ENCODE measurements around the gene CLBA1.

- TF ChIP-seq, protein P1, sequence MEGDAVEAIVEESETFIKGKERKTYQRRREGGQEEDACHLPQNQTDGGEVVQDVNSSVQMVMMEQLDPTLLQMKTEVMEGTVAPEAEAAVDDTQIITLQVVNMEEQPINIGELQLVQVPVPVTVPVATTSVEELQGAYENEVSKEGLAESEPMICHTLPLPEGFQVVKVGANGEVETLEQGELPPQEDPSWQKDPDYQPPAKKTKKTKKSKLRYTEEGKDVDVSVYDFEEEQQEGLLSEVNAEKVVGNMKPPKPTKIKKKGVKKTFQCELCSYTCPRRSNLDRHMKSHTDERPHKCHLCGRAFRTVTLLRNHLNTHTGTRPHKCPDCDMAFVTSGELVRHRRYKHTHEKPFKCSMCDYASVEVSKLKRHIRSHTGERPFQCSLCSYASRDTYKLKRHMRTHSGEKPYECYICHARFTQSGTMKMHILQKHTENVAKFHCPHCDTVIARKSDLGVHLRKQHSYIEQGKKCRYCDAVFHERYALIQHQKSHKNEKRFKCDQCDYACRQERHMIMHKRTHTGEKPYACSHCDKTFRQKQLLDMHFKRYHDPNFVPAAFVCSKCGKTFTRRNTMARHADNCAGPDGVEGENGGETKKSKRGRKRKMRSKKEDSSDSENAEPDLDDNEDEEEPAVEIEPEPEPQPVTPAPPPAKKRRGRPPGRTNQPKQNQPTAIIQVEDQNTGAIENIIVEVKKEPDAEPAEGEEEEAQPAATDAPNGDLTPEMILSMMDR (conservative IDR thresholded peaks at IDR 0.05 in 1 of 2, IDR thresholded peaks at IDR 0.05 in 1 of 2; ENCODE audit: low read depth in 1 of 2, low read length in 2 of 2), result no peak
- no peak for TF ChIP-seq EZH2 (IDR thresholded peaks at IDR 0.05; ENCODE audit: low read length, missing control alignments)
These were observed 1.0 kb downstream of the CLBA1 start for GRCh38 chr14:104986487-104987164.

All from fibroblast of lung (primary cell).